Right renal cortex interstitium (tissue), 3 donors: ENCODE measurements around the gene TMEM167B. TPM values are rescaled to one million over a fixed set of nuclear protein-coding genes. Genes with fewer than 3 reads are reported as not detected.

ENCODE experiments used
- DNase-seq, 3 donors: peaks; one replicate each; pipeline ENCODE4 v3.0.0-alpha.2; 2013; ENCODE audit warnings: low read depth in 3 of 3, low spot score in 2 of 3
- polyA plus RNA-seq, 3 donors: library from polyadenylated mRNA; unstranded; fragments of 120-200 nt; gene quantifications; one replicate each; pipeline ENCODE4 v1.2.1, GENCODE V29; 2013; ENCODE audit not compliant: insufficient read length in 3 of 3

The TMEM167B gene
- polyA plus RNA-seq, 3 donors: 41.6 to 42.5 (median 42.1) TPM

GRCh38 chr1:109080441-109081082 lies 10.0 kb upstream of the TMEM167B start:
- no peak for DNase-seq

GRCh38 chr1:109083501-109083900 lies 7.1 kb upstream of the TMEM167B start:
- DNase-seq: no peak

GRCh38 chr1:109083923-109084322 lies 6.6 kb upstream of the TMEM167B start:
- no peak for DNase-seq

- DNase-seq: no peak
Measured at GRCh38 chr1:109084563-109085517, 5.7 kb upstream of the TMEM167B start.

- no peak for DNase-seq
Measured at GRCh38 chr1:109089242-109090015, 1.1 kb upstream of the TMEM167B start.

GRCh38 chr1:109091078-109091838 lies 694 bp downstream of the TMEM167B start:
- no peak for DNase-seq

- no peak for DNase-seq
Measured at GRCh38 chr1:109091839-109092193, 1.3 kb downstream of the TMEM167B start.

- no peak for DNase-seq
Measured at GRCh38 chr1:109094377-109094803, 3.8 kb downstream of the TMEM167B start.

GRCh38 chr1:109094871-109095270 lies 4.3 kb downstream of the TMEM167B start:
- DNase-seq: no peak

GRCh38 chr1:109095631-109096030 lies 5.1 kb downstream of the TMEM167B start:
- no peak for DNase-seq

- DNase-seq: no peak
Measured at GRCh38 chr1:109096120-109096519, 5.6 kb downstream of the TMEM167B start.

GRCh38 chr1:109099938-109100773 lies 9.6 kb downstream of the TMEM167B start:
- peak; percentile 85 to 96 (median 90) for DNase-seq

GRCh38 chr1:109104364-109105151 lies 14.0 kb downstream of the TMEM167B start:
- no peak for DNase-seq

GRCh38 chr1:109105881-109106280 lies 15.3 kb downstream of the TMEM167B start:
- DNase-seq: no peak

- DNase-seq: no peak
Measured at GRCh38 chr1:109107785-109108184, 17.2 kb downstream of the TMEM167B start.

GRCh38 chr1:109109906-109110305 lies 19.3 kb downstream of the TMEM167B start:
- no peak for DNase-seq

GRCh38 chr1:109111386-109112055 lies 21.0 kb downstream of the TMEM167B start:
- DNase-seq: no peak

GRCh38 chr1:109112056-109112651 lies 21.6 kb downstream of the TMEM167B start:
- DNase-seq: no peak
